Colonic mucosa (tissue), 4 donors: ENCODE measurements around the gene AGBL1. TPM values are rescaled to one million over a fixed set of nuclear protein-coding genes. Genes with fewer than 3 reads are reported as not detected.

Experiments
- DNase-seq: peaks from one replicate; pipeline ENCODE4 v3.0.0-alpha.2; 2020
- H3K27ac ChIP-seq: fragments of 200-600 bp; one replicate; pipeline ENCODE4 v1.8.0; 2021
- H3K27me3 ChIP-seq: fragments of 200-600 bp; one replicate; pipeline ENCODE4 v1.8.0; 2021
- H3K36me3 ChIP-seq: fragments of 200-600 bp; one replicate; pipeline ENCODE4 v1.8.0; 2021
- H3K4me1 ChIP-seq: fragments of 200-600 bp; one replicate; pipeline ENCODE4 v1.8.0; 2021; ENCODE audit warnings: mild to moderate bottlenecking
- H3K4me3 ChIP-seq: fragments of 200-600 bp; one replicate; pipeline ENCODE4 v1.8.0; 2021
- H3K9ac ChIP-seq, 2 donors: one replicate each; pipeline ENCODE4 v1.7.0; 2013; ENCODE audit warnings: control low read depth in 2 of 2, low read depth in 2 of 2, low read length in 2 of 2
- H3K9me3 ChIP-seq: fragments of 200-600 bp; one replicate; pipeline ENCODE4 v1.8.0; 2021
- CTCF ChIP-seq: fragments of 200-600 bp; IDR thresholded peaks from one replicate; pipeline ENCODE4 v1.8.0; 2022; ENCODE audit warnings: antibody characterized with exemption, mild to moderate bottlenecking
- intact Hi-C: fragments of 100-400 bp; cut with DNase I; formaldehyde crosslinking; loops from one replicate; pipeline ENCODE4 v1.14.1; 2022
- total RNA-seq, 2 donors: library from RNA; stranded (reverse); fragmentation: NEBNext Ultra II Directional in 1 of 2; extraction: Animal tissue kit (Norgen Biotek cat#: 25700) in 1 of 2; gene quantifications; one replicate each; pipeline ENCODE4 v1.2.1, GENCODE V29; 2021
- donor health status: healthy.
- donor health status: DM: no; HTN: no; CAD: no.
- donor health status: DM: no; HTN: no; CAD: no.

AGBL1 gene
- total RNA-seq, 2 donors from 2014 or later: 0.10 to 0.24 TPM

- Histone ChIP-seq H3K27me3 (no peaks in the 10 kb centered on the region), H3K27ac (no peak overlapping the region), H3K9me3 (no peaks in the 10 kb centered on the region), H3K4me3 (no peak overlapping the region), H3K9ac (no peak overlapping the region), H3K36me3 (no peaks in the 10 kb centered on the region), H3K4me1 (no peaks in the 10 kb centered on the region)
- intact Hi-C loops: no loop called here
- no peak for TF ChIP-seq CTCF
- DNase-seq: no peak
Observed at GRCh38 chr15:86558252-86558651, 478.6 kb downstream of the AGBL1 start.

DNA sequence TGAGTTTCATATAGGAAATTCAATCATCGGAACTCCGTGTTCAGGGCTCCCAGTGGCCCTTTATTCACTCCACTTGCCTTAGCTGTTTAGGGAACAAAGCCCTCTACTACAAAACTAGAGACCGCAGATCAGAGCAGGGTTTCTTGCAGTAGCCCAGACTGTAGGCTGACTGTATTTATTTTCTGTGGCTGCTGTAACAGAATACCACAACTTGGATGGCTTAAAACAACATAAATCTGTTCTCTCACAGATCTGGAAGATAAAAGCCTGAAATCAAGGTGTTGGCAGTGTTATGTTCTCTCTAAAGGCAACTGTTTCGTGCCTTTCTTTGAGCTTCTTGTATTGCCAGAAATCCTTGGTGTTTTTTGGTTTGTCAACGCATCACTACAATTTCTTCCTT lies 479.0 kb downstream of the AGBL1 start:
- H3K9me3 ChIP-seq: no peaks in the 10 kb centered on the region
- DNase-seq: no peak
- intact Hi-C loops: no loop called here
- H3K9ac ChIP-seq: no peak overlapping the region
- no peaks in the 10 kb centered on the region for H3K4me1 ChIP-seq
- no peaks in the 10 kb centered on the region for H3K27me3 ChIP-seq
- H3K27ac ChIP-seq: no peak overlapping the region
- no peak for TF ChIP-seq CTCF
- H3K36me3 ChIP-seq: no peaks in the 10 kb centered on the region
- no peak overlapping the region for H3K4me3 ChIP-seq

DNA sequence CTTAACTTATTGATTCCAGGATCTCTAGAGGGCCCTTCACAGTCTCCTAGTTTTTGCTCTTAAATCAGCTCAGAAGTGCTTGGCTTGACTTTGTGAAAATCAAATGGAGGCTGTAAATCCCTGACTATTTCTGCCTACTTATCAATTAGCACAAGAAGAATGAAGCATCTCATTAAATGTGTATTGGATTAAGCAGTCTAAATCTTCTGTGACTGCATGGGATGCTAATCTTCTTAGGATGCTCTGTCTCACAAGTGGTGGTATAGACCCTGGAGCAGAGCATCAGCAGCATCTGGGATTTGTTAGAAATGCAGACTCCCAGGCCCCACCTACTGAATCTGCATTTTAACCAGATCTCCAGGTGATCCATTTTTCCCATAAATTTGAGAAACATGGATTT lies 488.7 kb downstream of the AGBL1 start:
- H3K4me1 ChIP-seq: no peaks in the 10 kb centered on the region
- H3K9ac ChIP-seq: no peak overlapping the region
- H3K27me3 ChIP-seq: no peaks in the 10 kb centered on the region
- DNase-seq: no peak
- no peak for TF ChIP-seq CTCF
- no peak overlapping the region for H3K4me3 ChIP-seq
- H3K9me3 ChIP-seq: no peaks in the 10 kb centered on the region
- intact Hi-C loops: no loop called here
- no peak overlapping the region for H3K27ac ChIP-seq
- H3K36me3 ChIP-seq: no peaks in the 10 kb centered on the region

DNA sequence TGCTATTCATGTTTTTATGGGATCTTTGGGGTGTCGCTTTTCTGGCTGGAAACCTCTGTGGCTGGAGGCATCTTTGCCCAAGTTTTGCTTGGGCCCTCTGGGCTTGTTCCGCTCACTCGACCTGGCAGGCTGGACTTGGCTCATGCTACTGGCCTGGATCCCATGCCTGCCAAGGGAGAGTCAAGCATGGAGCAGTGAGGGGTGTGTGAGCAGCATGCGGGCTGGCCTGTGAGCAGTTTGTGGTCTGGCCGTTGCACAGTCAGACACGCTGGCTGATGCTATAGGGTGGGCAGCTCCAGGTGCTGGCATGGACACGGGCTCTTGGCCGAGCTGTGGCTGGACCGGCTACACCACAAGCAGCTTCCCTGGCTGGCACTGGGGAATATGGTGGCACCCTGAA lies 491.1 kb downstream of the AGBL1 start:
- Histone ChIP-seq H3K4me3 (no peak overlapping the region), H3K36me3 (no peaks in the 10 kb centered on the region), H3K9me3 (no peaks in the 10 kb centered on the region), H3K27ac (no peak overlapping the region), H3K27me3 (no peaks in the 10 kb centered on the region), H3K9ac (no peak overlapping the region), H3K4me1 (no peaks in the 10 kb centered on the region)
- intact Hi-C loops: no loop called here
- no peak for TF ChIP-seq CTCF
- no peak for DNase-seq

DNA sequence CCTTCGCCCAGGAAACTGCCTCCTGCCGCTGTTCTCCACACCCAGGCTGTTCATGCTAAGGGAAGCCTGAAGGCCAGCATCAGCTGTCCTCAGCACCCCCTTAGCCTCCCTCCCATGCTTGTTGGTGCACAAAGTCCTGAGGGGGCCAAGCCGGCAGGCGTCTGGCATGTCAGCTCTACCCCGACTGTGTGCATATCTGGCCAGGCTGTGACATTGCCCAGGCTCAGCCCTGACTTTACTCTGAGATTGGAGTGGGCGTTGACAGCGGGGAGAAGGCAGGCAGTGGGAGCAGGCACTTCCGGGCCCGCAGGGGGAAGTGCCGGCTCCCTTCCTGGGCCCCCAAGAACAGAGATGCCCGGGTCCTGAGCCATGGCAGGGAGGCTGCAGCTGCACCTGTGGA lies 492.2 kb downstream of the AGBL1 start:
- H3K9me3 ChIP-seq: no peaks in the 10 kb centered on the region
- no peaks in the 10 kb centered on the region for H3K4me1 ChIP-seq
- intact Hi-C loops: no loop called here
- DNase-seq: no peak
- no peaks in the 10 kb centered on the region for H3K36me3 ChIP-seq
- no peak overlapping the region for H3K27ac ChIP-seq
- TF ChIP-seq CTCF: no peak
- H3K27me3 ChIP-seq: no peaks in the 10 kb centered on the region
- no peak overlapping the region for H3K9ac ChIP-seq
- no peak overlapping the region for H3K4me3 ChIP-seq

DNA sequence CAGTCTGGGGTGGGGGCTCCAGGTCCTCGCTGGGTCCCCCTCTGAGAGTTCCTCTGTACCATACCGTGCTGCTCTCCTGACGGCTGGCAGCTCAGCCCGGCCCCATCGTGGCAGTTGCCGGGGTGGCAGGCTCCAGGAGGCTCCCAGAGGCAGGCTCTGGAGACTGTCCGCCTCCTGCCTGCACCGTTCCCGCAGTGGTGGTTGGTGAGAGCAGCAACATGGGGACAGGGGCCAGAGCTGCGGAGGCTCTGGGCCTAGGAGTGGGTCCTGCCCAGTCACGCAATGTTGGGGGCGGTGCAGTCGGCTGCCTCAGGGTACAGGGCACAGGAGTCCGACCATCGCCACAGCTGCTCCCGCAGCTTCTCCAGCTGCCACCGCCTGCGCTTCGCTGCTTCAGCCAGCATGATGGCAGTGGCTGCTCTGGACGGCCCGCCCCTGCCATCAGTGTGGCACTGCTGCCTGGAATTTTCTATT lies 492.7 kb downstream of the AGBL1 start:
- Histone ChIP-seq H3K9me3 (no peaks in the 10 kb centered on the region), H3K4me3 (no peak overlapping the region), H3K27ac (no peak overlapping the region), H3K27me3 (no peaks in the 10 kb centered on the region), H3K9ac (no peak overlapping the region), H3K4me1 (no peaks in the 10 kb centered on the region), H3K36me3 (no peaks in the 10 kb centered on the region)
- TF ChIP-seq CTCF: no peak
- intact Hi-C loops: no loop called here
- no peak for DNase-seq
